ENCODE results near the gene PGD.
"Not testable (repeated sequence)": the region's sequence is repeated elsewhere in the genome, so short reads cannot be mapped to it uniquely, and the experiment has no call there.

PGD gene

DNA sequence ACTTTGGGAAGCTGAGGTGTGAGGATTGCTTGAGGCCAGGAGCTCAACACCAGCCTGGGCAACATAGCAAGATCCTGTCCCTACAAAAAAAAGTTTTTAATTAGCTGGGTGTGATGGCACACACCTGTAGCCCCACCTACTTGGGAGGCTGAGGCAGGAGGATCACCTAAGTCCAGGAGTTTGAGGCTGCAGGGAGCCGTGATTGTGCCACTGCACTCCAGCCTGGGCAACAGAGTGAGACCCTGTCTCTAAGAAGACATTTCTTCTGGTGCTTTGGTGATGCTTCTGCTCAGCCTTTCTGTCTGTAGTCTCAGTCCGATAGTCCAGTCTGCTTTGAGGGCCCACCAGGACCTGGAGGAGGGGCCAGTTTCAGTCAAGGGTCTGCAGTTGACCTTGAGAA, 8.3 kb downstream of the PGD start:
- TF ChIP-seq, protein P1, sequence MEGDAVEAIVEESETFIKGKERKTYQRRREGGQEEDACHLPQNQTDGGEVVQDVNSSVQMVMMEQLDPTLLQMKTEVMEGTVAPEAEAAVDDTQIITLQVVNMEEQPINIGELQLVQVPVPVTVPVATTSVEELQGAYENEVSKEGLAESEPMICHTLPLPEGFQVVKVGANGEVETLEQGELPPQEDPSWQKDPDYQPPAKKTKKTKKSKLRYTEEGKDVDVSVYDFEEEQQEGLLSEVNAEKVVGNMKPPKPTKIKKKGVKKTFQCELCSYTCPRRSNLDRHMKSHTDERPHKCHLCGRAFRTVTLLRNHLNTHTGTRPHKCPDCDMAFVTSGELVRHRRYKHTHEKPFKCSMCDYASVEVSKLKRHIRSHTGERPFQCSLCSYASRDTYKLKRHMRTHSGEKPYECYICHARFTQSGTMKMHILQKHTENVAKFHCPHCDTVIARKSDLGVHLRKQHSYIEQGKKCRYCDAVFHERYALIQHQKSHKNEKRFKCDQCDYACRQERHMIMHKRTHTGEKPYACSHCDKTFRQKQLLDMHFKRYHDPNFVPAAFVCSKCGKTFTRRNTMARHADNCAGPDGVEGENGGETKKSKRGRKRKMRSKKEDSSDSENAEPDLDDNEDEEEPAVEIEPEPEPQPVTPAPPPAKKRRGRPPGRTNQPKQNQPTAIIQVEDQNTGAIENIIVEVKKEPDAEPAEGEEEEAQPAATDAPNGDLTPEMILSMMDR (IDR thresholded peaks at IDR 0.05; ENCODE audit: borderline replicate concordance, control extremely low read depth, extremely low read depth, insufficient read depth, missing control alignments) = no peak
- in situ Hi-C loops (cut with MboI; ENCODE audit: low sequenced_read_pairs, unreplicated experiment) = no loop called here

DNA sequence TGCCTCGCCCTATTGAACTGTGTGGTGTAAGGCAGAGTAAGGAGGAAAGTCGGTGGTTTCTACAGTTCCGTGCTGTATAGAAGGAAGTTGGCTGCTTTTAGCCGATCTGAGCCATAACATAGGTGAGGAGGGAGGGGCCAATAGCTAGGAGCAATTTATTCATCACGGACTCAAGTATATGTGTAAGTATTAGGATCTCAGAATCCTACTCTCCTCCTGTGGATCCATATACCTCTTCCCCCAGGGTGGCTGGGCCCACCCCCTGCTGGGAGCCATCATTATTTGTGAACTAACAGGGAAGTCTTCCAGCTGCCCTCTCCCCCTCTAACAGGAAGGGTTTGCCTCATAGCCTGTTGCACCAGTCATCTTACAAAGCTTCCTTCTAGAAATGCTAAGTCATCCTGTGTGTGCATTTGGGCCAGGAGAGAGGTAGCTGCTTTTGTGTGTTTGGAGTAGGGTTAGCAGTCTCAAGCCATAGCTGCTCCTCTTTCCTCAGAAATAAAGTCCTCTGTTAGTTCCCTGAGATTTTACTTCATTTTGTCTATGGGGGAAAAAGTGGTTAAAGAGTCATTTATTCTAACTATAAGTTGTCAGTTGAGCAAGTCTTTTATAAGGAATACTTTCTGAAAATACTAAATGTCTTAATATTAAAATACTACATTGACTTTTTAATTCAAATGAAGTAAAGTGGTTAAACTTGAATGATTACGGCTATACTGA, 16.5 kb downstream of the PGD start:
- TF ChIP-seq, protein P1 (IDR thresholded peaks at IDR 0.05; ENCODE audit: borderline replicate concordance, control extremely low read depth, extremely low read depth, insufficient read depth, missing control alignments) = no peak
- in situ Hi-C loops (cut with MboI; ENCODE audit: low sequenced_read_pairs, unreplicated experiment) = no loop called here
- DNase-seq (ENCODE audit: low spot score) = no peak

More for the DNA sequence above, 8.3 kb downstream of the PGD start:
- DNase-seq (ENCODE audit: low spot score) = no peak

DNA sequence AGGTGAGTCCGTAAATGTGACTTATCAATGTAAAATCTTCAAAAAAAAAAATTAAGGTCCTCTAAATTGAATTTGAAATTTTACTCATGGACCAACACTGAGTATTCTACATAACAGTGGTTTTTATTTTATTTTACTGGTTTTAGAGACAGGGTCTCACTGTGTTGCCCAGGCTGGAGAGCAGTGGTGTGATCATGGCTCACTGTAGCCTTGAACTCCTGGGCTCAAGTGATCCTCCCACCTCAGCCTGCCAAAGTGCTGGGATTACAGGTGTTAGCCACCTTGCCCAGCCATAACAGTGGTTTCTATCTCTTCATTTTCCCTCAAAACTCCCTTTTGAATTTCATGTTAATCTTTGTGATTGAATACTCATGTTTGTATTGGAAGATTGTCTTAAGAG, 17.1 kb downstream of the PGD start:
- DNase-seq (ENCODE audit: low spot score); in situ Hi-C loops (cut with MboI; ENCODE audit: low sequenced_read_pairs, unreplicated experiment): not testable (repeated sequence)

DNA sequence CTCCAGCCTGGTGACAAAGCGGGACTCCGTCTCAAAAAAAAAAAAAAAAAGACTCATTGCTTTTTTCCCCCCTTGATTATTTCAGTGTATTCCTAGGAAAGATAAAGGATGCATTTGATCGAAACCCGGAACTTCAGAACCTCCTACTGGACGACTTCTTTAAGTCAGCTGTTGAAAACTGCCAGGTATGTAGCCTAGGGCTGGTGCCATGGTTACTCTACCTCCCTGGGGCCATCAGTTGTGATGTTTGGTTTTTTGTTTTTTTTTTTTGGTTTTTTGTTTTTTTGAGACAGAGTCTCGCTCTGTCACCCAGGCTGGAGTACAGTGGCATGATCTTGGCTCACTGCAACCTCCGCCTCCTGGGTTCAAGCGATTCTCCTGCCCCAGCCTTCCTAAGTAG, 19.9 kb downstream of the PGD start:
- in situ Hi-C loops (cut with MboI; ENCODE audit: low sequenced_read_pairs, unreplicated experiment); DNase-seq (ENCODE audit: low spot score): not testable (repeated sequence)

DNA sequence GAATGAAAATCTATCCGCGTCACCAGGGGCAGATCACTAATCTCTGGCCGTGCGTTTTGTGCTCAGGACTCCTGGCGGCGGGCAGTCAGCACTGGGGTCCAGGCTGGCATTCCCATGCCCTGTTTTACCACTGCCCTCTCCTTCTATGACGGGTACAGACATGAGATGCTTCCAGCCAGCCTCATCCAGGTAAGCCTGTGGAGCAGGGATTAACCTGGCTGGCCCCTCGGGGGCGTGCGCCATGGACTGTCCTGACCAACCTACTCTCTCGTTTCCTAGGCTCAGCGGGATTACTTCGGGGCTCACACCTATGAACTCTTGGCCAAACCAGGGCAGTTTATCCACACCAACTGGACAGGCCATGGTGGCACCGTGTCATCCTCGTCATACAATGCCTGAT, 20.5 kb downstream of the PGD start:
- in situ Hi-C loops (cut with MboI; ENCODE audit: low sequenced_read_pairs, unreplicated experiment) = no loop called here
- TF ChIP-seq, protein P1 (IDR thresholded peaks at IDR 0.05; ENCODE audit: borderline replicate concordance, control extremely low read depth, extremely low read depth, insufficient read depth, missing control alignments) = no peak
- DNase-seq (ENCODE audit: low spot score) = no peak

DNA sequence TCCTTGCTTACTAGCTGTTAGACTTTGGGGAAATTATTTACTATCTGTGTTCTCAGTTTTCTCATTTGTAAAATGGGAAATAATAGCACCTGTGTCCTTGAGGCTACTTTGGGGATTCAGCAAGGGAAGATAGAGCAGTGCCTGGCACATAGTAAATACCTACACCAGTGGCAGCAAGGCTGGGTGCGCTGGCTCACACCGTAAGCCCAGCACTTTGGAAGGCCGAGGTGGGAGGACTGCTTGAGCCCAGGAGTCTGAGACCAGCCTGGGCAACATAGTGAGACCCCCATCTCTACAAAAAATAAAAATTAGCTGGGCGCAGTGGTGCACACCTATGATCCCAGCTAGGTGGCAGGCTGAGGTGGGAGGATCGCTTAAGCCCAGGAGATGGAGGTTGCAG, 22.8 kb downstream of the PGD start:
- in situ Hi-C loops (cut with MboI; ENCODE audit: low sequenced_read_pairs, unreplicated experiment) = no loop called here
- TF ChIP-seq, protein P1 (IDR thresholded peaks at IDR 0.05; ENCODE audit: borderline replicate concordance, control extremely low read depth, extremely low read depth, insufficient read depth, missing control alignments) = no peak

DNA sequence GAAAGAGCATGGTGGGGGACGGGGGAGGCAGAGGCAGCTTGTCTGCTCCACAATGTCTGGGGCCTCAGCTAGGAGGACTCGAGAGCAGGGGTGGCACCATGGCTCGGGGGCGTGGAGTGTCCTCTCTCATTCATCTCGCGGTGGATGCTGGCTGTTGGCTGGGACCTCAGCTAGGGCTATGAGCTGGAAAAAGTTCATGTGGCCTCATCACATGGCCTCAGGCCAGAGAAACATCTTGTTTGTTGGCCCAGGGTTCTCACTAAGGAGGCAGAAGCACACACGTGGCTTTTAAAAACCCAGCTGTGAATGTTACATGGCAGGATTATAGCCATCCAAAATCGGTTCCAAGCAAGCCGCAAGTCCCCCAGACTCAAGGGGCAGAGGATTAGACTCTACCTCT, 25.2 kb downstream of the PGD start:
- DNase-seq (ENCODE audit: low spot score) = no peak
- TF ChIP-seq, protein P1 (IDR thresholded peaks at IDR 0.05; ENCODE audit: borderline replicate concordance, control extremely low read depth, extremely low read depth, insufficient read depth, missing control alignments) = no peak
- in situ Hi-C loops (cut with MboI; ENCODE audit: low sequenced_read_pairs, unreplicated experiment) = no loop called here

More for the DNA sequence above, 22.8 kb downstream of the PGD start:
- no peak for DNase-seq (ENCODE audit: low spot score)

DNA sequence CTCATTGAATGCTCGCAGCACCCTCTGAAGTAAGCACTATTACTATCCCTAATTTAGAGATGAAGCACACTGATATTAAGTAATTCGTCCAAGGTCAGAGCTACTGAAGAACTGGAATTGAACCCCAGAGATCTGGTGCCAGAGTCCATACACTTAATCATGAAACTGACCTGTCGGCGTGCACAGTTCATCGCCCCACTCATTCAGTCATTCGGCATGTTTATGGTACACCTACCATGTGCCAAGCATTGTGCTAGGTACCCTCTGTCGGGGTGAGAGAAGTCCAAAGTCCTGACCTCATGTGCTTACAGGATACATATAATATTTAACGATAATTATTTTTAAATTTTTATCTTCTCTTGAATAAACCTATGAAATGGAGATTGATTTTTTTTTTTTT, 25.8 kb downstream of the PGD start:
- TF ChIP-seq, protein P1 (IDR thresholded peaks at IDR 0.05; ENCODE audit: borderline replicate concordance, control extremely low read depth, extremely low read depth, insufficient read depth, missing control alignments) = no peak
- DNase-seq (ENCODE audit: low spot score) = no peak
- in situ Hi-C loops (cut with MboI; ENCODE audit: low sequenced_read_pairs, unreplicated experiment) = no loop called here

DNA sequence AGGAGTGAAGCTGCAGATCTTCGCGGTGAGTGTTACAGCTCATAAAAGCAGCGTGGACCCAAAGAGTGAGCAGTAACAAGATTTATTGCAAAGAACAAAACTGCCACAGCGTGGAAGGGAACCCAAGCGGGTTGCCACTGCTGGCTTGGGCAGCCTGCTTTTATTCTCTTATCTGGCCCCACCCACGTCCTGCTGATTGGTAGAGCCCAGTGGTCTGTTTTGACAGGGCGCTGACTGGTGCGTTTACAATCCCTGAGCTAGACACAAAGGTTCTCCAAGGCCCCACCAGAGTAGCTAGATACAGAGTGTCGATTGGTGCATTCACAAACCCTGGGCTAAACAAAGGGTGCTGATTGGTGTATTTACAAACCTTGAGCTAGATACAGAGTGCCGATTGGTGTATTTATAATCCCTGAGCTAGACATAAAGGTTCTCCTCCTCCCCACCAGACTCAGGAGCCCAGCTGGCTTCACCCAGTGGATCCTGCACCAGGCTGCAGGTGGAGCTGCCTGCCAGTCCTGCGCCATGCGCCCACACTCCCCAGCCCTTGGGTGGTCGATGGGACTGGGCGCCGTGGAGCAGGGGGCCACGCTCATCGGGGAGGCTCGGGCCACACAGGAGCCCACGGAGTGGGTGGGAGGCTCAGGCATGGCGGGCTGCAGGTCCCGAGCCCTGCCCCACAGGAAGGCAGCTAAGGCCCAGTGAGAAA, 27.1 kb downstream of the PGD start:
- in situ Hi-C loops (cut with MboI; ENCODE audit: low sequenced_read_pairs, unreplicated experiment); DNase-seq (ENCODE audit: low spot score): not testable (repeated sequence)

DNA sequence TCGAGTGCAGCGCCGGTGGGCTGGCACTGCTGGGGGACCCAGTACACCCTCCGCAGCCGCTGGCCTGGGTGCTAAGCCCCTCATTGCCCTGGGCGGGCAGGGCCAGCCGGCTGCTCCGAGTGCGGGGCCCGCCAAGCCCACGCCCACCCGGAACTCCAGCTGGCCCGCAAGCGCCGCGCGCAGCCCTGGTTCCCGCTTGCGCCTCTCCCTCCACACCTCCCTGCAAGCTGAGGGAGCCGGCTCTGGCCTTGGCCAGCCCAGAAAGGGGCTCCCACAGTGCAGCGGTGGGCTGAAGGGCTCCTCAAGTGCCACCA, 27.6 kb downstream of the PGD start:
- in situ Hi-C loops (cut with MboI; ENCODE audit: low sequenced_read_pairs, unreplicated experiment); DNase-seq (ENCODE audit: low spot score): not testable (repeated sequence)
